Skin of body (tissue), 2 donors: ENCODE results near the gene FHIP1B. TPM values are rescaled to one million over a fixed set of nuclear protein-coding genes. Genes with fewer than 3 reads are reported as not detected.

Experiments used
- DNase-seq: peaks from one replicate; lab custom pipeline; 2025; lab: John Stamatoyannopoulos, UW
- total RNA-seq: library from RNA; depleted of rRNA; stranded (reverse); fragments of >200 nt; gene quantifications from one replicate; pipeline ENCODE4 v1.2.3, GENCODE V29; 2014

Gene FHIP1B
- total RNA-seq, 1 donor from 2014 or later: 17.9 TPM

- no peak for DNase-seq
These were observed 5.7 kb upstream of the FHIP1B start for GRCh38 chr11:6240139-6240538.

- DNase-seq: no peak
These were observed 4.5 kb upstream of the FHIP1B start, which contains the start of gene CNGA4 for GRCh38 chr11:6238902-6239301. Gene CNGA4, plus strand, starts transcription at chr11:6239089. Its CDS starts 118 bp downstream, at chr11:6239207.

- no peak for DNase-seq
These were observed 3.4 kb upstream of the FHIP1B start for GRCh38 chr11:6237761-6238302.

- no peak for DNase-seq
These were observed 2.8 kb upstream of the FHIP1B start for GRCh38 chr11:6237266-6237665.

GRCh38 chr11:6233984-6234386, 451 bp downstream of the FHIP1B start:
- DNase-seq: no peak

- DNase-seq: no peak
These were observed 1.5 kb downstream of the FHIP1B start for GRCh38 chr11:6232899-6233298.

GRCh38 chr11:6229911-6230310, 4.5 kb downstream of the FHIP1B start:
- no peak for DNase-seq

GRCh38 chr11:6228520-6228919, 5.9 kb downstream of the FHIP1B start:
- no peak for DNase-seq

- DNase-seq: no peak
These were observed 8.5 kb downstream of the FHIP1B start for GRCh38 chr11:6225896-6226295.

GRCh38 chr11:6225024-6225423, 9.4 kb downstream of the FHIP1B start:
- no peak for DNase-seq

- DNase-seq: no peak
These were observed 10.0 kb downstream of the FHIP1B start for GRCh38 chr11:6224421-6224820.

- no peak for DNase-seq
These were observed 10.6 kb downstream of the FHIP1B start for GRCh38 chr11:6223854-6224253.

- DNase-seq: no peak
These were observed 15.1 kb downstream of the FHIP1B start for GRCh38 chr11:6219359-6219758.

- DNase-seq: no peak
These were observed 16.7 kb downstream of the FHIP1B start for GRCh38 chr11:6217722-6218121.

- no peak for DNase-seq
These were observed 17.9 kb downstream of the FHIP1B start for GRCh38 chr11:6216501-6216900.

- DNase-seq: no peak
These were observed 19.9 kb downstream of the FHIP1B start for GRCh38 chr11:6214530-6214929.

- no peak for DNase-seq
These were observed 24.0 kb downstream of the FHIP1B start for GRCh38 chr11:6210274-6210955.

GRCh38 chr11:6209801-6210200, 24.6 kb downstream of the FHIP1B start:
- DNase-seq: no peak

GRCh38 chr11:6206456-6207180, 27.8 kb downstream of the FHIP1B start:
- no peak for DNase-seq

GRCh38 chr11:6205366-6205765, 29.1 kb downstream of the FHIP1B start, which contains the start of gene C11orf42:
Gene C11orf42, plus strand, starts transcription at chr11:6205557. Its CDS starts 59 bp downstream, at chr11:6205616.
- no peak for DNase-seq

GRCh38 chr11:6204706-6205105, 29.7 kb downstream of the FHIP1B start:
- DNase-seq: no peak

- no peak for DNase-seq
These were observed 31.1 kb downstream of the FHIP1B start for GRCh38 chr11:6203327-6203726.

GRCh38 chr11:6202041-6202440, 32.4 kb downstream of the FHIP1B start:
- no peak for DNase-seq
